ENCODE measurements around the gene MAPRE3.

The MAPRE3 gene

GRCh38 chr2:26994983-26995382 lies 24.5 kb downstream of the MAPRE3 start:
- H3K4me3 ChIP-seq (ENCODE audit: low read depth, low read length) = no peak overlapping the region
- no peak for TF ChIP-seq CTCF (IDR thresholded peaks at IDR 0.05; ENCODE audit: low read depth, low read length)

GRCh38 chr2:26997394-26997793 lies 27.0 kb downstream of the MAPRE3 start:
- no peak overlapping the region for H3K4me3 ChIP-seq (ENCODE audit: low read depth, low read length)
- TF ChIP-seq CTCF (IDR thresholded peaks at IDR 0.05; ENCODE audit: low read depth, low read length) = no peak

- TF ChIP-seq CTCF (IDR thresholded peaks at IDR 0.05; ENCODE audit: low read depth, low read length) = no peak
- no peak overlapping the region for H3K4me3 ChIP-seq (ENCODE audit: low read depth, low read length)
Observed at GRCh38 chr2:26998323-26998722, 27.9 kb downstream of the MAPRE3 start.

- TF ChIP-seq CTCF (IDR thresholded peaks at IDR 0.05; ENCODE audit: low read depth, low read length) = no peak
Observed at GRCh38 chr2:27000228-27000627, 29.8 kb downstream of the MAPRE3 start.

GRCh38 chr2:27000995-27001394 lies 30.6 kb downstream of the MAPRE3 start:
- H3K4me3 ChIP-seq (ENCODE audit: low read depth, low read length) = no peak overlapping the region
- TF ChIP-seq CTCF (IDR thresholded peaks at IDR 0.05; ENCODE audit: low read depth, low read length) = no peak

More at GRCh38 chr2:27000228-27000627, 29.8 kb downstream of the MAPRE3 start:
- H3K4me3 ChIP-seq (ENCODE audit: low read depth, low read length) = no peak overlapping the region

GRCh38 chr2:27001950-27002349 lies 31.5 kb downstream of the MAPRE3 start:
- no peak overlapping the region for H3K4me3 ChIP-seq (ENCODE audit: low read depth, low read length)
- no peak for TF ChIP-seq CTCF (IDR thresholded peaks at IDR 0.05; ENCODE audit: low read depth, low read length)

- no peak for TF ChIP-seq CTCF (IDR thresholded peaks at IDR 0.05; ENCODE audit: low read depth, low read length)
- no peak overlapping the region for H3K4me3 ChIP-seq (ENCODE audit: low read depth, low read length)
Observed at GRCh38 chr2:27003007-27003406, 32.6 kb downstream of the MAPRE3 start.

All from WI38 (cell line).